LNCaP clone FGC (cell line): ENCODE results near the gene GPC1.

Experiments
- DNase-seq: peaks from one replicate; pipeline ENCODE4 v3.0.0-alpha.2; 2011; ENCODE audit warnings: low read depth
- H3K4me3 ChIP-seq: 2 replicates; pipeline ENCODE4 v1.5.1; 2011; ENCODE audit warnings: mild to moderate bottlenecking, low read depth, low read length, control low read depth
- TF ChIP-seq, protein P1 (sequence below): IDR thresholded peaks from 2 replicates; pipeline ENCODE4 v1.5.1; 2012; ENCODE audit warnings: mild to moderate bottlenecking; ENCODE audit not compliant: control insufficient read depth, insufficient read depth; ENCODE audit errors: extremely low read depth

The GPC1 gene

GRCh38 chr2:240459401-240460252 is 24.2 kb downstream of the GPC1 start:
- TF ChIP-seq, protein P1, sequence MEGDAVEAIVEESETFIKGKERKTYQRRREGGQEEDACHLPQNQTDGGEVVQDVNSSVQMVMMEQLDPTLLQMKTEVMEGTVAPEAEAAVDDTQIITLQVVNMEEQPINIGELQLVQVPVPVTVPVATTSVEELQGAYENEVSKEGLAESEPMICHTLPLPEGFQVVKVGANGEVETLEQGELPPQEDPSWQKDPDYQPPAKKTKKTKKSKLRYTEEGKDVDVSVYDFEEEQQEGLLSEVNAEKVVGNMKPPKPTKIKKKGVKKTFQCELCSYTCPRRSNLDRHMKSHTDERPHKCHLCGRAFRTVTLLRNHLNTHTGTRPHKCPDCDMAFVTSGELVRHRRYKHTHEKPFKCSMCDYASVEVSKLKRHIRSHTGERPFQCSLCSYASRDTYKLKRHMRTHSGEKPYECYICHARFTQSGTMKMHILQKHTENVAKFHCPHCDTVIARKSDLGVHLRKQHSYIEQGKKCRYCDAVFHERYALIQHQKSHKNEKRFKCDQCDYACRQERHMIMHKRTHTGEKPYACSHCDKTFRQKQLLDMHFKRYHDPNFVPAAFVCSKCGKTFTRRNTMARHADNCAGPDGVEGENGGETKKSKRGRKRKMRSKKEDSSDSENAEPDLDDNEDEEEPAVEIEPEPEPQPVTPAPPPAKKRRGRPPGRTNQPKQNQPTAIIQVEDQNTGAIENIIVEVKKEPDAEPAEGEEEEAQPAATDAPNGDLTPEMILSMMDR, result no peak

DNA sequence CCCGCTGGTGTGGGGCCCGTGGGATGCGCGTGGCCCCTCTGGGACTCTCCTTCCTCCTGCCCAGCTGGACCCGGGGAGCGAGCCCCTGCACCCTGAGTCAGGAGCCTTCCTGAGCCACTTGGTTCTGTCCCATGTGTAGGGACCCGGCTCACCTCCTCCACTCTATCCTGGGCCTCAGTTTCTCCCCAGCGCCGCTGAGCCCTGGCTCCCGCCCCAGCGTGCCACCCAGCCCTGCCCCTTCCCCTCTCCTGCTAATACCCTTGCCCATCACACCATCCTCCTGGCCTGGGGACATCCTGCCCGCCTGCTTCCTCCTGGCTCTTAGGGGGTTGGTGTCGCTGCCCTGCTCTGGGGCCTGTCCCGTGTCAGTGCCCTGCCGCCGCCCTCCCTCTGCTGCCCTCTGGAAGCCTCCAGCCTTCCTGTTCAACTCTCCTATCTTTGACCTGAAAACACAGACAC is 24.8 kb downstream of the GPC1 start:
- TF ChIP-seq, protein P1, result no peak
- no peak for DNase-seq
- no peak overlapping the region for H3K4me3 ChIP-seq

More at GRCh38 chr2:240459401-240460252, 24.2 kb downstream of the GPC1 start:
- DNase-seq, result no peak
- no peak overlapping the region for H3K4me3 ChIP-seq

DNA sequence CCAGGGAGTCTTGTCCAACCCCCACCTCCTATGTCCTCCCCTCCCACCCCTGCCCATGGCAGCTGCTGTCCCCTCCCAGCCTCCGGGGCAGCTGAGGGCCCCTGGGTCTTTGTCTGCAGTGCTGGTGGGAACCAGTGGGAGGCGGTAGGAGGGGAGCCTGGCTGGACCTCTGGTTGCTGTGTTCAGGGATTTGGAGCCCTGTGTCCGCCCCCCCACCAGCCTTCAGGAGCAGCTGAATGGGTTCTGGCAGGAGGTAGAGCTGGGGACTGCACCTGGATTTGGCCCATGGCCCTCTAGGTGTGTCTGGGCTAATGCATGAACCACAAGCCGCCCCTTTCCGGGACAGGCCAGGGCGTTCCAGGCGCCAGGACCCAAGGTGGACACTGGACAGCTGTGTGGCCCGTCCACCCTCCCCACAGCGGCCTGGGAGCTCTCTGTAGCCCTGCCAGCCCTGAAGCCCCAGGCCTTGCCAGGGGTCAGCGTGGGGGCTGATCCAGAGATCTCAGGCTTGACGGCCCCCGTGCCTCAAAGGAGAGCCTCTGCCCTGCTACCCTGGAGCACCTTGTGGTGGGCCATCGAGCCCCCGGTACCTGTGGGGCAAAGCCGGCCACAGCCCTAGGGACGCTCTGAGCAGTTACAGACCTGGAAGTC is 25.4 kb downstream of the GPC1 start:
- TF ChIP-seq, protein P1, result no peak
- no peak for DNase-seq

DNA sequence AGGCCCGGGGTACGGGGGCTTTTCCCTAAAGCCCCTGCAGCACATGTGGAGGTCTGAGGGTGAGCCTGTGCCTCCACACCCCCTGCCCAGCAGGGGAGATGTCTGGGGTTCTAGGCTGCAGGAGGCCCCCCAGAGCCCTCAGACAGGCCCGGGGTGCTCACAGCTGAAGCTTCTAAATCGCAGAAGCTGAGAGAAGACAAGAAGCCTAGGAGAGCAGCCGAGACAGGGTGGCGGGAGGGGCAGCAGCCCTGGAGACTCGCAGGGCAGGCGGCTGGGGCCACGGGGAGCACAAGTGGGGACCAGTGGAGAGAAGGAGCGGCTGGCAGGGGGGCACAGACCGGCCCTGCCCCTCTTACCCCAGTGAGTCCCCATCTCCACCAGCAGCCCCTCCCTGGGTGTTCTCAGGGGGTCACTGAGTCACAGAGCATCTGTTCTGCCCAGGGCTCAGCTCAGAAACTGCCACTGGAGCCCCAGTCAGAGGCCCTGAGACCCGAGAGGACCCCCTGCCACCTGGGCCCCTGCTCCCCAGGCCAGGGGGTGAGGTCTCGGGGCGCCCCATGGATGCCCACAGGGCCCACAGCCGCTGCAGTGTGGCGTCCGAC is 26.1 kb downstream of the GPC1 start:
- no peak for DNase-seq
- TF ChIP-seq, protein P1, result no peak
- H3K4me3 ChIP-seq, result no peak overlapping the region

More for the DNA sequence above, 25.4 kb downstream of the GPC1 start:
- H3K4me3 ChIP-seq, result no peak overlapping the region

DNA sequence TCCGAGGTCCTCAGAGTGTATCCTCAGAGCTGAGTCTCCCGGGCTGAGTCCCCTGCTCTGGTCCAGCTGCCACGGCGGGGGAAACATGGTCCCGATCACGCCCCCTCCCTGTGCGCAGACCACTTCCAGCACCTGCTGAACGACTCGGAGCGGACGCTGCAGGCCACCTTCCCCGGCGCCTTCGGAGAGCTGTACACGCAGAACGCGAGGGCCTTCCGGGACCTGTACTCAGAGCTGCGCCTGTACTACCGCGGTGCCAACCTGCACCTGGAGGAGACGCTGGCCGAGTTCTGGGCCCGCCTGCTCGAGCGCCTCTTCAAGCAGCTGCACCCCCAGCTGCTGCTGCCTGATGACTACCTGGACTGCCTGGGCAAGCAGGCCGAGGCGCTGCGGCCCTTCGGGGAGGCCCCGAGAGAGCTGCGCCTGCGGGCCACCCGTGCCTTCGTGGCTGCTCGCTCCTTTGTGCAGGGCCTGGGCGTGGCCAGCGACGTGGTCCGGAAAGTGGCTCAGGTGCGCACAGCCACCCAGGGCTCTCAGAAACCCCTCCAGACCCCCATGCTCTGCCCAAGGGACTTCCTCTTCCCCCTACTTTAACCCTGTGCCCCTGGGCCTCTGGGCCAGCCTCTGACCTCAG is 26.7 kb downstream of the GPC1 start:
- DNase-seq, result no peak
- TF ChIP-seq, protein P1, result no peak
- H3K4me3 ChIP-seq, result no peak overlapping the region

DNA sequence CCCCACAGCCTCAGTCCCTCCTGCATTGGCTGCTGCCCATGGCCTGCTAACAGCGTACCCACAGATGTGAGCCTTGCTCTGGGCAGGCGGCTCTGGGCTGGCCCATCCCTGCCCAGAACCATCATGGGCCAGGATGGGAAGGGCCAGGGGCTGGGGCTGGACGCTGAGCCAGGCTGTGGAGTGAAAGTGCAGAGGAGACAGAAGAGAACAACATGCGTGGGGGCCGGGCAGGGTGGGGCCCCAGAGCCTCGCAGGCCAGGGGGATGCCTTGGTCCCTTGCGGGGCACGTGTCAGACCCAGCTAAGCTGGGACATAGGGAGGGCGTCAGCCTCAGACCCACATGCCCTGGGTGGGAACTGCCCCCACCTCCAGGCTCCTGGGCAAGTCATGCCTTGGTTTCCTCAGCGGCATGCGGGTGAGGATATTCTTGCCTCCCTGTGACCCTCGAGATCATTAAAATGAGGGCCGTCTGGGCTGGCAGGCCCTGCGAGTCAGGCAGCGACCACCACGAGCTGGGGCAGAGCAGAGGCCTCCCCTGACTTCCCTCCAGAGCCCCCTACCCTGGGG is 27.3 kb downstream of the GPC1 start:
- TF ChIP-seq, protein P1, result no peak

More for the DNA sequence above, 27.3 kb downstream of the GPC1 start:
- no peak for DNase-seq
- H3K4me3 ChIP-seq, result no peak overlapping the region
